MM.1S (cell line): ENCODE measurements around the gene TRIOBP.

Source experiments
- DNase-seq: peaks from one replicate; pipeline ENCODE4 v3.0.0-alpha.2; 2015
- H2AFZ ChIP-seq: fragments of 300-600 bp; sonication (generic); 2 replicates; pipeline ENCODE4 v1.6.0; 2016; ENCODE audit warnings: antibody characterized with exemption, low read length
- H3F3A ChIP-seq: fragments of 300-600 bp; sonication (generic); 2 replicates; pipeline ENCODE4 v1.6.1; 2016; ENCODE audit warnings: mild to moderate bottlenecking, antibody characterized with exemption, low read length, moderate library complexity, mixed read lengths; ENCODE audit not compliant: insufficient read depth
- H3K27ac ChIP-seq: fragments of 300-600 bp; sonication (generic); 2 replicates; pipeline ENCODE4 v1.5.1; 2016; ENCODE audit warnings: mild to moderate bottlenecking, low read length
- H3K27me3 ChIP-seq: fragments of 300-600 bp; sonication (generic); replicated peaks from 2 replicates; pipeline ENCODE4 v1.6.0; 2016; ENCODE audit warnings: low read length; ENCODE audit not compliant: insufficient read depth
- H3K36me3 ChIP-seq: fragments of 300-600 bp; sonication (generic); replicated peaks from 2 replicates; pipeline ENCODE4 v1.6.1; 2016; ENCODE audit warnings: mild to moderate bottlenecking, low read length, mixed read lengths; ENCODE audit not compliant: insufficient read depth
- H3K4me1 ChIP-seq: fragments of 300-600 bp; sonication (generic); 2 replicates; pipeline ENCODE4 v1.6.1; 2016; ENCODE audit warnings: low read length, mixed read lengths
- H3K4me2 ChIP-seq: fragments of 300-600 bp; sonication (generic); 2 replicates; pipeline ENCODE4 v1.6.0; 2016; ENCODE audit warnings: low read depth, low read length
- H3K4me3 ChIP-seq: fragments of 300-600 bp; sonication (generic); 2 replicates; pipeline ENCODE4 v1.5.1; 2016; ENCODE audit warnings: low read length, mixed read lengths
- H3K79me2 ChIP-seq: fragments of 300-600 bp; sonication (generic); 2 replicates; pipeline ENCODE4 v1.6.1; 2016; ENCODE audit warnings: mixed run types, low read length, mixed read lengths
- H3K9ac ChIP-seq: fragments of 300-600 bp; sonication (generic); 2 replicates; pipeline ENCODE4 v1.6.1; 2016; ENCODE audit warnings: low read length, mixed read lengths
- H3K9me2 ChIP-seq: fragments of 300-600 bp; sonication (generic); replicated peaks from 2 replicates; pipeline ENCODE4 v1.6.1; 2016; ENCODE audit warnings: mild to moderate bottlenecking, low read length, mixed read lengths; ENCODE audit not compliant: insufficient read depth
- H3K9me3 ChIP-seq: fragments of 300-600 bp; sonication (generic); replicated peaks from 2 replicates; pipeline ENCODE4 v1.6.1; 2016; ENCODE audit warnings: mild to moderate bottlenecking, low read length, mixed read lengths; ENCODE audit not compliant: insufficient read depth
- H4K20me1 ChIP-seq: fragments of 300-600 bp; sonication (generic); 2 replicates; pipeline ENCODE4 v1.6.1; 2016; ENCODE audit warnings: mild to moderate bottlenecking, low read length, moderate library complexity, mixed read lengths; ENCODE audit not compliant: insufficient read depth
- EZH2 ChIP-seq: fragments of 300-600 bp; sonication (generic); optimal IDR thresholded peaks from 2 replicates; pipeline ENCODE3; 2017; ENCODE audit warnings: low read depth, mild to moderate bottlenecking, antibody characterized with exemption, low read length, mixed read lengths
- EZH2phosphoT487 ChIP-seq: fragments of 300-600 bp; sonication (generic); IDR thresholded peaks from 2 replicates; pipeline ENCODE4 v1.6.1; 2018; ENCODE audit warnings: antibody characterized with exemption, low read length
- TF ChIP-seq, protein P1 (sequence below): fragments of 300-600 bp; sonication (generic); IDR thresholded peaks from 2 replicates; pipeline ENCODE4 v1.5.1; 2016; ENCODE audit warnings: antibody characterized with exemption, low read length, mixed read lengths

The TRIOBP gene

GRCh38 chr22:37753746-37754145 lies 56.9 kb downstream of the TRIOBP start:
- Histone ChIP-seq H3K4me3 (no peak overlapping the region), H3K27me3 (no peaks in the 10 kb centered on the region), H3K4me1 (no peaks in the 10 kb centered on the region), H3K9me2 (no peaks in the 10 kb centered on the region), H3K4me2 (no peak overlapping the region), H3K27ac (no peak overlapping the region), H3K36me3 (no peaks in the 10 kb centered on the region; the same call in 1 of the 2 replicates), H4K20me1 (no peaks in the 10 kb centered on the region), H2AFZ (no peak overlapping the region), H3K9ac (no peak overlapping the region), H3K9me3 (no peaks in the 10 kb centered on the region), H3F3A (no peaks in the 10 kb centered on the region), H3K79me2 (peaks cover 14% of the 10 kb centered on the region)
- no peak for TF ChIP-seq EZH2
- TF ChIP-seq EZH2phosphoT487, result no peak
- TF ChIP-seq, protein P1, sequence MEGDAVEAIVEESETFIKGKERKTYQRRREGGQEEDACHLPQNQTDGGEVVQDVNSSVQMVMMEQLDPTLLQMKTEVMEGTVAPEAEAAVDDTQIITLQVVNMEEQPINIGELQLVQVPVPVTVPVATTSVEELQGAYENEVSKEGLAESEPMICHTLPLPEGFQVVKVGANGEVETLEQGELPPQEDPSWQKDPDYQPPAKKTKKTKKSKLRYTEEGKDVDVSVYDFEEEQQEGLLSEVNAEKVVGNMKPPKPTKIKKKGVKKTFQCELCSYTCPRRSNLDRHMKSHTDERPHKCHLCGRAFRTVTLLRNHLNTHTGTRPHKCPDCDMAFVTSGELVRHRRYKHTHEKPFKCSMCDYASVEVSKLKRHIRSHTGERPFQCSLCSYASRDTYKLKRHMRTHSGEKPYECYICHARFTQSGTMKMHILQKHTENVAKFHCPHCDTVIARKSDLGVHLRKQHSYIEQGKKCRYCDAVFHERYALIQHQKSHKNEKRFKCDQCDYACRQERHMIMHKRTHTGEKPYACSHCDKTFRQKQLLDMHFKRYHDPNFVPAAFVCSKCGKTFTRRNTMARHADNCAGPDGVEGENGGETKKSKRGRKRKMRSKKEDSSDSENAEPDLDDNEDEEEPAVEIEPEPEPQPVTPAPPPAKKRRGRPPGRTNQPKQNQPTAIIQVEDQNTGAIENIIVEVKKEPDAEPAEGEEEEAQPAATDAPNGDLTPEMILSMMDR, result no peak
- no peak for DNase-seq

DNA sequence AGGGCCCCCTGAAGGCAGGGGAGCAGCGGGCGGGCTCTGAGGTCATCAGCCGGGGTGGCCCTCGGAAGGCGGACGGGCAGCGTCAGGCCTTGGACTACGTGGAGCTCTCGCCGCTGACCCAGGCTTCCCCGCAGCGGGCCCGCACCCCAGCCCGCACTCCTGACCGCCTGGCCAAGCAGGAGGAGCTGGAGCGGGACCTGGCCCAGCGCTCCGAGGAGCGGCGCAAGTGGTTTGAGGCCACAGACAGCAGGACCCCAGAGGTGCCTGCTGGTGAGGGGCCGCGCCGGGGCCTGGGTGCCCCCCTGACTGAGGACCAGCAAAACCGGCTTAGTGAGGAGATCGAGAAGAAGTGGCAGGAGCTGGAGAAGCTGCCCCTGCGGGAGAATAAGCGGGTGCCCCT lies 60.8 kb downstream of the TRIOBP start:
- Histone ChIP-seq H3K36me3 (no peaks in the 10 kb centered on the region; the same call in 1 of the 2 replicates), H3K4me3 (no peak overlapping the region), H3K9ac (no peak overlapping the region), H3K79me2 (no peaks in the 10 kb centered on the region), H2AFZ (no peak overlapping the region), H3K9me3 (no peaks in the 10 kb centered on the region), H4K20me1 (no peaks in the 10 kb centered on the region), H3K27ac (no peak overlapping the region), H3K4me1 (no peaks in the 10 kb centered on the region), H3F3A (no peaks in the 10 kb centered on the region), H3K4me2 (no peak overlapping the region), H3K9me2 (no peaks in the 10 kb centered on the region), H3K27me3 (no peaks in the 10 kb centered on the region)
- TF ChIP-seq, protein P1, result no peak
- TF ChIP-seq EZH2phosphoT487 (no peak), EZH2 (no peak)
- DNase-seq, result no peak

- Histone ChIP-seq H3K9me3 (no peaks in the 10 kb centered on the region), H3K9ac (no peak overlapping the region), H2AFZ (no peak overlapping the region), H3K27me3 (no peaks in the 10 kb centered on the region), H3K4me1 (no peaks in the 10 kb centered on the region), H3F3A (no peaks in the 10 kb centered on the region), H3K27ac (no peak overlapping the region), H3K4me2 (no peak overlapping the region), H3K79me2 (no peaks in the 10 kb centered on the region), H3K9me2 (no peaks in the 10 kb centered on the region), H4K20me1 (no peaks in the 10 kb centered on the region), H3K36me3 (no peaks in the 10 kb centered on the region; the same call in 1 of the 2 replicates), H3K4me3 (no peak overlapping the region)
- DNase-seq, result no peak
- TF ChIP-seq EZH2, result no peak
- no peak for TF ChIP-seq EZH2phosphoT487
- TF ChIP-seq, protein P1, result no peak
These were observed 61.8 kb downstream of the TRIOBP start for GRCh38 chr22:37758694-37759093.
